ENCODE measurements around the gene LRIT3. TPM values are rescaled to one million over a fixed set of nuclear protein-coding genes. Genes with fewer than 3 reads are reported as not detected.

The LRIT3 gene
- total and polyA plus RNA-seq, 2 of the 4 experiments (the other 2 are of a cell fraction): 0.02 TPM; not detected in 1

DNA sequence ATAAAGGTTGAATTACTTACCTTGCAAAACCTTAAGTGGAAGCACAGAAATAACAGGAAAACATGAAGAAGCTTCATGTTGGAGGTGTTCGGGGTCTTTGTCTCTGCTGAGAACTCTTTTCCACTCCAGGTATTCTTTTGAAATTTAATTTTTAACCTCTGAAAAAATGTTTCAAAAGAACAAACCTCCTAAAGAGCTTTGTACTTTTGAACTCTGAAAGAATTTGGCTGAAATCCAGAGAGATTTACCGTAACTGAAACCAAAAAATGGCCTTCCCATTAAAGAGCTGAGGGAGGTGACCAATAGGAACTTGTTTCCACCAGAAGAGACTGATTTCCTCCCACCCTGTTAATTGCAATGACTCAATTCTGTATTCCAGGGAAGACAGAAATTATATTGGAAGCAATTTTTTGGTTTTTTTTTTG is 46.0 kb upstream of the LRIT3 start, which contains the start of gene CFI:
Gene CFI (minus strand): TSS at position 105 of the 425 bp plus-strand sequence. CDS start 28 bp downstream, at position 77.
- POLR2A ChIA-PET (ENCODE audit: unreplicated experiment): no interaction called here
- H3K9me3 ChIP-seq (ENCODE audit: control insufficient read depth, insufficient read depth, low read length): no peaks in the 10 kb centered on the region
- H3K4me1 ChIP-seq (ENCODE audit: control insufficient read depth, insufficient read depth, low read length): no peaks in the 10 kb centered on the region
- CTCF ChIA-PET: no interaction called here
- BruUV-seq (replicated peaks): no TSS peak
- no peak within 1 kb of the TSS for H2AFZ ChIP-seq (replicated peaks; ENCODE audit: low read length, poor library complexity)
- no peak within 1 kb of the TSS for H2AK5ac ChIP-seq (ENCODE audit: low read depth, low read length)
- no peak within 1 kb of the TSS for H3K4me3 ChIP-seq (ENCODE audit: insufficient read depth, low read depth, low read length)
- intact Hi-C loops (cut with micrococcal nuclease): no loop called here
- H3K23ac ChIP-seq (ENCODE audit: low read depth, low read length): no peak within 1 kb of the TSS
- no peaks in the 10 kb centered on the region for H4K20me1 ChIP-seq (ENCODE audit: insufficient read depth, low read length)
- TF ChIP-seq CEBPB (IDR thresholded peaks at IDR 0.05; ENCODE audit: low read depth, low read length) (no peak), BHLHE40 (IDR thresholded peaks at IDR 0.05; ENCODE audit: low read depth, low read length) (no peak), RFX5 (IDR thresholded peaks at IDR 0.05; ENCODE audit: low read depth, low read length) (no peak), CHD1 (IDR thresholded peaks at IDR 0.05; ENCODE audit: low read depth, low read length) (no peak), SMC3 (IDR thresholded peaks at IDR 0.05; ENCODE audit: low read depth, low read length) (no peak), RCOR1 (IDR thresholded peaks at IDR 0.05; ENCODE audit: insufficient replicate concordance, low read length) (no peak), MAFK (IDR thresholded peaks at IDR 0.05; ENCODE audit: low read depth, low read length) (no peak), MAZ (IDR thresholded peaks at IDR 0.05; ENCODE audit: borderline replicate concordance, low read depth, low read length) (no peak), RAD21 (IDR thresholded peaks at IDR 0.05; ENCODE audit: low read length) (no peak)
- no peak within 1 kb of the TSS for H3K18ac ChIP-seq (ENCODE audit: low read depth, low read length)
- H3K9ac ChIP-seq (ENCODE audit: low read depth, low read length): no peak within 1 kb of the TSS
- in situ Hi-C loops (cut with MboI; ENCODE audit: low sequenced_read_pairs): no loop called here
- H3K4ac ChIP-seq (ENCODE audit: low read depth, low read length): no peak within 1 kb of the TSS
- H2AK9ac ChIP-seq (replicated peaks; ENCODE audit: low read depth, low read length, poor library complexity): no peak within 1 kb of the TSS
- no peaks in the 10 kb centered on the region for H3K79me1 ChIP-seq (ENCODE audit: low read depth in 1 of 2, low read length in 2 of 2)
- no peak within 1 kb of the TSS for H2BK20ac ChIP-seq (ENCODE audit: low read depth, low read length)
- H3K27me3 ChIP-seq (ENCODE audit: control insufficient read depth, insufficient read depth, low read length): peaks cover 1% of the 10 kb centered on the region; the same call in 1 of the 2 replicates
- H3K14ac ChIP-seq (replicated peaks; ENCODE audit: low read depth, low read length): no peak within 1 kb of the TSS
- H4K91ac ChIP-seq (ENCODE audit: insufficient read depth, low read depth, low read length): no peak within 1 kb of the TSS
- peak; percentile 32 for DNase-seq
- no peaks in the 10 kb centered on the region for H3K36me3 ChIP-seq (ENCODE audit: control insufficient read depth, insufficient read depth, low read length)
- WGBS, 2 experiments (ENCODE audit: extremely low coverage in 2 of 2, insufficient read length in 1 of 2): no CpG with 5 or more reads among the region's 2 CpGs
- dilution Hi-C loops (cut with HindIII; ENCODE audit: low sequenced_read_pairs, unreplicated experiment): no loop called here
- H2BK15ac ChIP-seq (ENCODE audit: low read depth, low read length): no peak within 1 kb of the TSS
- no peaks in the 10 kb centered on the region; the same call in 1 of the 2 replicates for H3K9me1 ChIP-seq (ENCODE audit: insufficient read depth, low read length)
- no peak within 1 kb of the TSS for H4K5ac ChIP-seq (ENCODE audit: low read depth, low read length)
- H2BK120ac ChIP-seq (ENCODE audit: low read depth, low read length): no peak within 1 kb of the TSS
- ATAC-seq (ENCODE audit: low read depth): no peak
- H3K56ac ChIP-seq (ENCODE audit: extremely low read depth, insufficient read depth, low read length): no peak within 1 kb of the TSS
- H3K4me2 ChIP-seq (ENCODE audit: low read depth, low read length): no peak within 1 kb of the TSS
- no peak within 1 kb of the TSS for H4K8ac ChIP-seq (ENCODE audit: low read depth in 2 of 2, low read length in 2 of 2)
- no peak within 1 kb of the TSS for H2BK5ac ChIP-seq (ENCODE audit: low read depth, low read length, poor library complexity, severe bottlenecking)
- no peak within 1 kb of the TSS for H3K27ac ChIP-seq (ENCODE audit: insufficient read depth, low read length)
